Hepatocyte (in vitro differentiated cells): ENCODE measurements around the gene UGGT1.

Source experiments
- EZH2 ChIP-seq: fragments of 200-600 bp; sonication (generic); IDR thresholded peaks from 2 replicates; pipeline ENCODE4 v1.6.1; 2016; ENCODE audit warnings: antibody characterized with exemption, mild to moderate bottlenecking, borderline replicate concordance
- TF ChIP-seq, protein P1 (sequence below): fragments of 200-600 bp; sonication (generic); IDR thresholded peaks from 2 replicates; pipeline ENCODE4 v1.5.1; 2016; ENCODE audit warnings: antibody characterized with exemption, mild to moderate bottlenecking; ENCODE audit not compliant: poor library complexity

DNA sequence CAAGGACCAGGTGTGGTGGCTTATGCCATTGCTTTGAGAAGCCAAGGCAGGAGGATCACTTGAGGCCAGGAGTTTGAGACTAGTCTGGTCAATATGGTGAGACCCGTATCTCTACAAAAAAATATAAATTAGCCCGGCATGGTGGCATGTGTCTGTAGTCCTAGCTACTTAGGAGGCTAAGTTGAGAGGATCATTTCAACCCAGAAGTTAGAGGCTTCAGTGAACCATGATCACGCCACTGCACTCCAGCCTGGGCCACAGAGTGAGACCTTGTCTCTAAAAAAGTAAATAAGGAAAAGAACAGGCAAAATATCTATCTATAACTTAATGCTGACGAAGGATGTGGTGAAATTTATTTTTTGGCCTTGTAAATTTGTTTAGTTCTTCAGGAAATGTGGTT lies 78.1 kb downstream of the UGGT1 start:
- TF ChIP-seq, protein P1, sequence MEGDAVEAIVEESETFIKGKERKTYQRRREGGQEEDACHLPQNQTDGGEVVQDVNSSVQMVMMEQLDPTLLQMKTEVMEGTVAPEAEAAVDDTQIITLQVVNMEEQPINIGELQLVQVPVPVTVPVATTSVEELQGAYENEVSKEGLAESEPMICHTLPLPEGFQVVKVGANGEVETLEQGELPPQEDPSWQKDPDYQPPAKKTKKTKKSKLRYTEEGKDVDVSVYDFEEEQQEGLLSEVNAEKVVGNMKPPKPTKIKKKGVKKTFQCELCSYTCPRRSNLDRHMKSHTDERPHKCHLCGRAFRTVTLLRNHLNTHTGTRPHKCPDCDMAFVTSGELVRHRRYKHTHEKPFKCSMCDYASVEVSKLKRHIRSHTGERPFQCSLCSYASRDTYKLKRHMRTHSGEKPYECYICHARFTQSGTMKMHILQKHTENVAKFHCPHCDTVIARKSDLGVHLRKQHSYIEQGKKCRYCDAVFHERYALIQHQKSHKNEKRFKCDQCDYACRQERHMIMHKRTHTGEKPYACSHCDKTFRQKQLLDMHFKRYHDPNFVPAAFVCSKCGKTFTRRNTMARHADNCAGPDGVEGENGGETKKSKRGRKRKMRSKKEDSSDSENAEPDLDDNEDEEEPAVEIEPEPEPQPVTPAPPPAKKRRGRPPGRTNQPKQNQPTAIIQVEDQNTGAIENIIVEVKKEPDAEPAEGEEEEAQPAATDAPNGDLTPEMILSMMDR, result no peak
- no peak for TF ChIP-seq EZH2
